CD4-positive, alpha-beta T cell treated with Interleukin-17A for 4 hours (primary cell): ENCODE results near the gene DUSP16.
"Not testable (repeated sequence)": the region's sequence is repeated elsewhere in the genome, so short reads cannot be mapped to it uniquely, and the experiment has no call there.

ENCODE experiments used
- DNase-seq: peaks from one replicate; pipeline ENCODE4 v3.0.0-alpha.2; 2020; ENCODE audit warnings: mixed read lengths

DUSP16 gene

DNA sequence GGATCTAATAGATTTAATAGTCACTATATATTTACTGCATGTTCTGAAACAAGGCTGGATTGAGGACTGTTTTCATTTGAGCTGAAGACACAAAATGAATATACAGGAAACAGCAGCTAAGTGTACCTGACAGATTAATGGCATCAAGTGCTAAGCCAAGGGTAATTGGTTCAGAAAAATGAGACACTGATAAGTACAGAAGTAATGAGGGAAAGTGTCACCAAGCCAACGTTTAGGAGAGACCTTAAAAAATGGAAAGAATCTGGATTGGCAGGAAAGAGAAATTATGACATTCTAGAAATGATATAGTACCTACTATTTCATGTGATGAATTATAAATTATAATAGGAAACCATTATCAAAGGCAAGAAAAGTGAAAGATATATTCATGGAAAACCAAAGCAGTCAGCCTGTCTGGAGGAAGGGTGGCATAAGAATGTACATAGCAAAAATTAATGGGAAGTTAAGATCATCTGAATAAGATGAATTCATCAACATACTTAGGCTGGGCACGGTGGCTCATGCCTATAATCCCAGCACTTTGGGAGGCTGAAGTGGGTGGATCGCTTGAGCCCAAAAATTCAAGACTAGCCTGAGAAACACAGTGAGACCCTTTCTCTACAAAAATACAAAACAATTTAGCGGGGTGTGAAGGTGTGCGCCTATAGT, 21.0 kb upstream of the DUSP16 start:
- DNase-seq, result no peak

DNA sequence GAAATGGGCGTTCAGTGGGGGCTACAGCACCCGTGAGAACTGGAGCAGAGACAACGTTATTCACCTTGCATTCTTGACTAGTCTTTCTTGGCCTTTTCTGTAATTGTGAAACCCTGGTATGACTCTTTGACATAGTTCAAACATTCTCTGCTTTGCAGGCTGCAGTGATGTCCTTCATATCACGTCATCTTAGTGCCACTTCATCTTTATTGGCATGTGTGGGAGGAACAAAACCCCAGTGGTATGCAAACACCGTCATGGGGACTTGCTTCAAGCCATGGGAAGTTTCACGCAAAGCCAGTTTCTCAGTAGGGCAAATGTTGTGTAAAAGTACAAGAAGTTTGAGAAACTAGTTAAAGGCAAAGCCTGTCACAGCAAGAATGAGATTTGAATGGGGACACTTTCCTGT, 20.2 kb upstream of the DUSP16 start:
- DNase-seq, result no peak

DNA sequence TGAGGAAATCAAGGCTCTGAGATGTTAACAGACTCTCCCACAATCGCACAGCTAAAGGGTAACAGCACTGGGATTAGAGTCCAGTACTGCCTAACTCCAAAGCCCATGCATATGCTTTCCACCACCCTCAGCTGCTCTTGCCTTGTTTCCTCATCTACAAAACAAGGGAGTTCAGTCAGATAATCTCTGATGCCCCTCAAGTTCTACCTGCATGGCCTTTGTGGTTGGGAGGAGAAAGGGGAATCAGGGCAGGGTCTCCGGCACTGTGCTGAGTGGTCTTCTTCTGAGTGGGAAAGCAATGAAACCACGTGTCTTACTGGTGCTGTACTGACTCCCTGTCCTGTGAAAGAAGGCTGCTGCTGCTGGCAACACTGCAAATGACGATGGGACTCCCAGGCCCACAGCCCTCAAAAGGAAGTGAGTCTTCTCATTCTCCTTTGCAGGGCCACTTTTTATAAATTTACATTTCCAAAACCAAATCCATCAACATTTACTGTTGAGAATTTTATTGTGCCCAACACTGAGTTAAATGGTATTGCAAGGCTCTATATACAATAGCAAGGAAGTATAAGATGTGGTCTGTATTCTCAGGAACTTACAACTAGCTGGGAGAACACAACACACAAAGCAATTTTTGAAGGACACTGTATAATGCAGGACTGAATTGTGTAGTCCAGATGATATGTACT, 19.7 kb upstream of the DUSP16 start:
- peak; percentile 13 for DNase-seq

DNA sequence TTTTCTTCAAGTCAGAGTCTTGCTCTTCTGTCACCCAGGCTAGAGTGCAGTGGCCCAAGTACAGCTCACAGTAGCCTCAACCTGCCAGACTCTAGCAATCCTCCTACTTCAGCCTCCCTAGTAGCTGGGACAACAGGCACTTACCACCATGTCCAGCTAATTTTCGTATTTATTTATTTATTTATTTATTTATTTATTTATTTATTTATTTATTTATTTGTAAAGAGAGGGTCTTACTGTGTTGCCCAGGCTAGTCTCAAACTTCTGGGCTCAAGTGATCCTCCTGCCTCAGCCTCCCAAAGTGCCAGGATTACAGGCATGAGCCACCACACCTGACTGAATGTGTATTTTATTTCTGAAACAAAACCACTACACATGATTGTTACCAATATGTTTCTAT, 18.1 kb upstream of the DUSP16 start:
- DNase-seq, result not testable (repeated sequence)

- no peak for DNase-seq
Measured at GRCh38 chr12:12577786-12578185, 15.1 kb upstream of the DUSP16 start.

GRCh38 chr12:12572659-12573058, 10.0 kb upstream of the DUSP16 start:
- no peak for DNase-seq

- not testable (repeated sequence) for DNase-seq
Measured at GRCh38 chr12:12565971-12566370, 3.3 kb upstream of the DUSP16 start.

DNA sequence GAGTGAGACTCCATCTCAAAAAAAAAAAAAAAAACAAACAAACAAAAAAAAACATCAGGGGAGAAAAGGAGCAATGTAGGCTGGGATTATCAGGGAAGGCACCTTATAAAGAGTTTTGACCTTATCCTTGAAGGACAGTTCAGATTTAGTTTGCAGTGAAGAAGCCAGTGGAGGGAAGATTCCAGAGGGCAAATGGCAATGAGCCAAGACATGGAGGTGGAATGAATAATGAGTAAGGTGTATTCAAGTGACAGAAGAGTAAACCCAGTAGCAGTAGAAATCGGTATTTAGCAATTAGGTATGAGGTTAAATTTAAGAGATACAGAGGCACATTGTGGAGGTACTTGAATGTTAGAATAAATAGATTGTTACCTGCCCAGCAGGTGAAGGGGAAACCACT, 2.2 kb upstream of the DUSP16 start:
- no peak for DNase-seq

DNA sequence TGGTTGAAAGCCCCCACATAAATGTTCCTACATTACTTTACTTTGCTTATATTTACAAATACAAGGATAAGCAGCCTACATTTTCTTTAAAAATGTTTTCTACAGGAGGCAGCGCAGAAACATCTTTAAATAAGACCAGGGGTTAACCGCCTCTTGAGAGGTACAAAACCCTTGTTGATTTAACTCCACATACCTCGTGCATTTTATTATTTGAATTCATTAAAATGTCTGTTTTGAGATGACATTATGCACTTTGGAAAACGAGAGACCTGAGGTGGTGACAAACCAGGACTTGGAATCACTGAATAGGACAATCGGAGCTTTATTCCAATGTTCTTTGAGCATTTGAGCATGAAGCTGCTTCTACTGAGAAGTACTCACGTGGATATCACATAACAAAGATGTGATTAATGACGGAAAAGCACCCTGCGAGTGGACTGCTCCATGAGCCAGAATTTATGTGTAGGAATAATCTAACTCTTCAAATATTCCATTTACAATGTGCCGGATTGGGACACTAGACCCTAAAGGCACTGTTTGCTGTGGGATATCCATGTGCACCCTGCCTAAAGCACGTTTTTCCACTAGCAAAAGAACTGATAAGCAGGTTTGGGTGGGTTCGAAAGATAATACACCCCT, 746 bp upstream of the DUSP16 start:
- DNase-seq, result no peak

DNA sequence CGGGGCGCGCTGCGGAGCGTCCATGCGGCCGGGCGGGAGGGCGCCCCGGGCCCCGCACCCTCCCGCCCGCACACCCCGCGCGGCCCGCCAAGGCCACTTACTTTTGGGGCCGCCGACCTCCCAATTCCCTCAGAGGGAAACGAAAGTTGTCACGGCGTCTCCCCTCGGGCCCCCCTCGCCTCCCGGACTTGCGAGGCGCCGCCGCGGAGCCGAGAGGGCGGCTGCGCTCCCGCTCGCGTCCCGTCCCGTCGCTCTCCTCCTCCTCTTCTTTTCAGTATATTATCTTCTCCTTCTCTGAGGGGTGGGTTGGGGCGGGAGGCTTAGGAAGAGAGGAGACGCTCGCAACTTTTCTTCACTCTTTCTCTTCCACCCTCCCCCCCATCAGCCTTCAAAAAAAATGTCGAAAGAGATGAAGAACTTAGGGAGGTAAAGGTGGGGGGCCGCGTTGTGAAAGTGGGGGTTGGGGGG, 613 bp downstream of the DUSP16 start:
- peak; percentile 42 for DNase-seq

DNA sequence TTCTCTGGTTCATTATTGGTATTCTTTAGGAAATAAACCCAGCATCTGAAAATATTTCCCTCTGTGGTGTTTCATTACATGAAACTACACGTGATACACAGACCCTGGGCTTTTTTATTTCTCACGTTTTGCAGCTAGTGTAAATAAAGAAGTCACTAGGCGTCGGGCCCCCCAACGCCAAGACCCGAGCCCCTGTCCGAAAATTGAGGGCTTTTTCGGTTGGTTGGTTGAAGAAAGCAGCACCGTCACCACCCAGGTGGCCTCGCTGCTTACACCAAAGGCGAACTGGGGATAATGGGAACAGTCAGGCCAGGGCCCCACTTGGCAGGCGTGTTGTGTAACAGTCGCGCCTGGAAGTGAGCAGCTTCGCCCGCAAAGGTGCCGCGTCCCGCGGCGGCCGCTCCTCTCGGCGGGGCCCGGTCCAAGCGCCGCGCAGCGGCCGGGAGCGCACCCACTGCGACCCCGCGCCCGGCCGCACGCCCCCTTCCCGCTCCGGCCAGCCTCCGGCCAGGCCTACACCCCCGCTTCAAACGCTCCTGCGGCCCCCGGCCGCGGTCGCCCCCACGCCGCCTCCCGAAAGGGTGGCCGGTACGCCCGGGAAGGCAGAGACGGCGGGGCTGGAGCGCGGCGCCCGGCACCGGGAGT, 1.2 kb downstream of the DUSP16 start:
- peak; percentile 58 for DNase-seq

DNA sequence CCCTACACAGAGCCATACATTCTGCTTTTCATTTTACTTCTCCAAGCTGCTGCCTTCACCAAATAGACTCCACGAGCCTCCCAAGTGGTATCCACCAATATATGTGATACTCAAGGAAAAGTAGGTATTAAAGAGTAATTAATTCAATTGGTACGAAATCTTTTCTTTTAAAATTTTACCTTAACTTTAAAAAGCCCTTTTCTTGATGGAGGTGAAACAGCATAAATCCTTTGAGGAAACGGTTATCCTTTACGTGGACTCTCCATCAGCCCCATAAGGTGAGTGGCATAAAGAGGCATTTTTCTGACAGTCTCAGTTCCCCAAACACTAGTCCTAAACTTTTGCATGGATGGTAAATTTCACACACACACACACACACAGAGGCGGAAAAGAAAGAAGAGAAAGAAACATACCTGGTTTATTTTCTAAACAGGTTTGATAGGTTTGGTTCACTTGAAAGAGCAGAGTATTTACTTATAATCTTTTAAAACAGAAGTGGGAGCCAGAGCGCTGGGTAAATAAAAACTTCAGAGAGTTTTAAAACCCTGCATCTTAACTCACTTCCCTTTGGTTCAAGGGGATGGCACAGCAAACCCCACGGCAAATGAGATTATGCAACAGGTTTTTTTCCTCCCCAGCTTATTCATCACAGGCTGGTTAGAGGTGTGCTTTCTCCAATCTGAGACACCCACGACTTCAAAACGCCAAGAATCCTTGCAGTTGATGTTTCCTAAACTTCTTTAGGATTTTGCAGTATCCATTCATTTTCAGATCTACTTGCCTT, 1.9 kb downstream of the DUSP16 start:
- DNase-seq, result peak; percentile 65

- no peak for DNase-seq
Measured at GRCh38 chr12:12559719-12560296, 2.9 kb downstream of the DUSP16 start.

DNA sequence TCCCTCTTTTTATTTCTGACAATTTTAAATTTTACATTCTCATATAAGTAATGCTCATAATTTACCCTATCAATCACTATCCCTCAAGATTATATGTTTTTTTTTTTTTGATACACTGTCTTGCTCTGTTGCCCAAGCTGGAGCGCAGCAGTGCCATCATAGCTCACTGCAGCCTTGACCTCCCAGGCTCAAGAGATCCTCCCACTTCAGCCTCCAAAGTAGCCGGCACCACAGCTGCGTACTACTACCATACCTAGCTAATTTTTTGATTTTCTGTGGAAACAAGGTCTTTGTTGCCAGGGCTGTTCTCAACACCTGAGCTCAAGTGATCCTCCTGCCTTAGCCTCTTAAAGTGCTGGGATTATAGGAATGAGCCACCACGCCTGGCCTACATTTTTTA, 4.4 kb downstream of the DUSP16 start:
- no peak for DNase-seq

DNA sequence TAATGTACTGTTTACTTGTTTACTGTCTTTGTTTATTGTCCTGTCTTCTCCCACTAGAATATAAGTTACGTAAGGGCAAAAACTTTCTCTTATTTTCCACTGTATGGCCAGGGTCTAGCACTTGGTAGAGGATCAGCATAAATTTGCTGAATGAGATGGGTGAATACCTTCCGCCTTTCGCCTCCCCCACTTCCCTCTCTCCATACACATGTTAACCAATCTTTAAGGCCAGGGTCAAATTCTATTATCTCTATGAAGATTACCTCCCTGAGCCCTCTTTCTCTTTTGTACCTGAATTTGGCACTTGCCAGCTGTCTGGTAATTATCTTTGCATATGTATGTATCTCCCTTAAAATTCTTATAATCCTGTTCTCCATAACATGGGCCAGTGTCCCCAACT, 4.9 kb downstream of the DUSP16 start:
- DNase-seq, result no peak

GRCh38 chr12:12555656-12556055, 7.0 kb downstream of the DUSP16 start:
- no peak for DNase-seq

DNA sequence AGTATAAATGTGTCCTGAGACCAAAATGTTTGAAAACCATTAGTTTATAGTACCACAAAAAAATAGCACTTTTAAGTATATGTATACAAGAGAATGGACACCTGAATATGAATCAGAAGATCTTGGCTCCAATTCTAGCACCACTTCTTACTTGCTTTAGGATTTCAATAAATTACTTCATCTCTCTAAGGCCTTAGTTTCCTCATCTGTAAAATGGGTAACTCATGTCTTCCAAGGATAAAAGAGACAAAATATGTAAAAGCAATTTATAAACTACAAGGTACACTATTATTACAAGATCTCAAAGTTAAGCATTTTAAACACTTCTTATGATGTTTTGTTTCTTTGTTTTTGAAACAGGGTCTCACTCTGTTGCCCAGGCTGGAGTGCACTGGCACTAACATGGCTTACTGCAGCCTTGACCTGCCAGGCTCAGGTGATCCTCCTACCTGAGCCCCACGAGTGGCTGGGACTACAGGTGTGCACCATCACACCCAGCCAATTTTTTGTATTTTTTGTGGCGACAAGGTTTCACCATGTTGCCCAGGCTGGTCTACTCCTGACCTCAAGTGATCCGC, 9.4 kb downstream of the DUSP16 start:
- no peak for DNase-seq

- DNase-seq, result no peak
Measured at GRCh38 chr12:12551115-12551514, 11.5 kb downstream of the DUSP16 start.

- no peak for DNase-seq
Measured at GRCh38 chr12:12550277-12550676, 12.4 kb downstream of the DUSP16 start.

DNA sequence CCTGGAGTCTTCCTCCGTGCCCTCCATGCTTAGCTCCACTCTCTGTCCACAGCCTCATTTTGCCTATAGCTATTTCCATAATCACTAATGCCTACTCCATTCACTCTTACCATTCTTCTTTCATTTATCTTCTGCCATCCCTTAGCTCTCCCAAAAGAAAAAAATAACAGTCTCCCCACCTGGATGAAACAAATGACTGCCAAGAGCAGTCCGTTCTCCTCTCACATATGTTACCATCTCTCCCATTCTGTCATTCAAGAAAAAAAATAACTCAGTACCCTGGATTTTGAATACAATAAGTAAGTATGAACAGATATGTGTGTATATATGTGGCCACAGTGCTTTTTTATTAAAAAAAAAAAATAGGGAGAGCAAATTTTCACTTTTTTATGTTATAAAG, 13.2 kb downstream of the DUSP16 start:
- no peak for DNase-seq

DNA sequence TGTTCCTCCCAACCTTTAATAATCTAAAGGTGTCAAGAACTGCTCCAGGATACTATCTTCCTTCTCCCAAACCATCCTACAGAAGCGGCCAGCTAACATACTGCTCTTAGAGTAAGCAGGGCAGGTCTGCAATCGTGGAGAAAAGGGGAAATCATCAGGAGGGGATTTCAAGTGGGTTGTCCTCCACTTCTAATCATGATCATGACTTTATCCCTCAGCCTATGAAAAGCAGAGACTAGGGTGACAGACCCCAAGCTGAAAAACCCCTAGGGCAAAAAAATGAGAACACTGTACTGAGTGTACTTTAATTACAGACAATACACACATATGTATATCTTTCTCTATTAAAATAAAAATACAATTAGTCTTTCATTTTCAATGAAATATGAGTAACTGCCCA, 13.9 kb downstream of the DUSP16 start:
- DNase-seq, result no peak

DNA sequence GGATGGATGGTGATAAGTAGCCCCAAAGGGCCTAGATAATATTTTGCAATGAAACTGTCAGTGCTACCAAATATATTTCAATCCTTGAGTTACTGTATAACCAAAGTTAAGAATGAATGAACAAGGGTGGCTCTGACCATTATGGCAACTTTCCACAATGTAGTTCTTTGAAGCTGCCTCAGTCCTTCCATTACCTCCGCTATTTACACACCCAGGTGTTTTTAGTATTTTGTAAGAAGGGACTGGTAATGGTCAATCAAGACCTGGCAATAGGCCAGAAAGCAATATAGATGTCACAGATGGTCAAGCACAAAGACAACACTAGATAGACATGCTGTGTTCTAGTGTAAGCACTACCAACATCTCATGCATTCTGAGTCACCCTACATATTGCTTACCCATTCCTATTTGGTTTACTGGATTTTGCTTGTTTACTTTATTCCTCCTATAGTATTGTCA, 16.3 kb downstream of the DUSP16 start:
- no peak for DNase-seq
